NCI-H1417 (cell line): ENCODE measurements around the gene SIRT4.
A peak's percentile ranks its signal among the peaks of the same experiment; 100 is the strongest.

Experiments
- DNase-seq, 3 experiments: peaks; one replicate each; lab custom pipeline; 2025; lab: John Stamatoyannopoulos, UW

SIRT4 gene

DNA sequence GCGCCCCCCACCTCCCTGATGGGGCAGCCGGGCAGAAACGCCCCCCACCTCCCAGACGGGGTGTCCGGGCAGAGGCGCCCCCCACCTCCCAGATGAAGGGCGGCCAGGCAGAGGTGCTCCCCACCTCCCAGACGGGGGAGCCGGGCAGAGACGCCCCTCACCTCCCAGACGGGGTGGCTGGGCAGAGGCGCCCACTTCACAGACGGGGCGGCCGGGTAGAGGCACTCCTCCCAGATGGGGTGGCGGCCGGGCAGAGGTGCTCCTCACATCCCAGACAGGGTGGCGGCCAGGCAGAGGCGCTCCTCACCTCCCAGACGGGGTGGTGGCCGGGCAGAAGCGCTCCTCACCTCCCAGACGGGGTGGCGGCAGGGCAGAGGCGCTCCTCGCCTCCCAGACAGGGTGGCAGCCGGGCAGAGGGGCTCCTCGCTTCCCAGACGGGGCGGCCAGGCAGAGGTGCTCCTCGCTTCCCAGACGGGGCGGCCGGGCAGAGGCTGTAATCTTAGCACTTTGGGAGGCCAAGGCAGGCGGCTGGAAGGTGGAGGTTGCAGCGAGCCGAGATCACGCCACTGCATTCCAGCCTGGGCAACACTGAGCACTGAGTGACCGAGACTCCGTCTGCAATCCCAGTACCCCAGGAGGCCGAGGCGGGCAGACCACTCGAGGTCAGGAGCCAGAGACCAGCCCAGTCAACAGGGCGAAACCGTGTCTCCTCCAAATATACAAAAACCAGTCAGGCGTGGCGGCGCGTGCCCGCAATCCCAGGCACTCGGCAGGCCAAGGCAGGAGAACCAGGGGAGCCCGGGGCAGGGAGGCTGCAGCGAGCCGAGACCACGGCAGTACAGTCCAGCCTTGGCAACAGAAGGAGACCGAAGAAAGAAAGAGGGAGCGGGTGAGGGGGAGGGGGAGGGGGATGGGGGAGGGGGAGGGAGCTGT lies 23.7 kb upstream of the SIRT4 start:
- peak in 1 of 3 experiments; percentile 32 for DNase-seq

GRCh38 chr12:120283318-120283717 lies 18.8 kb upstream of the SIRT4 start:
- DNase-seq, result no peak

DNA sequence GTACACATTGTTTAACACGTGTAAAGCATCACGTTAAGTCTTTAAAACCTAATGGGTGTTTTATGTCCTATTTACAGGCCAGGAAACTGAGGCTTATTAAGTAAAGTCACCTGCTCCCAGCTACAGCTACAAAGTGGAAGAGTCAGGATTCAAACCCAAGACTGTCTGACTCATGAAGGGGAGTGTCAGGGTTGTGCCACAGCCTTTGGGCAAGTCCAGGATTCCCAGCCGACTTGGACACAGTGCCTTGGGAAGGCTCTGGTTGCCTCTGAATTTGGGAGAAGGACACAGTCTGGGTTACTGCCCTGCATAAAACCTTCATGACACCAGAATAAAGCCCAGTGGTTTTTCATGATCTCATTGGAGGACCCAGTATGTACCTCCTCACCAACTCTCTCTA lies 17.7 kb upstream of the SIRT4 start:
- DNase-seq, result no peak

DNA sequence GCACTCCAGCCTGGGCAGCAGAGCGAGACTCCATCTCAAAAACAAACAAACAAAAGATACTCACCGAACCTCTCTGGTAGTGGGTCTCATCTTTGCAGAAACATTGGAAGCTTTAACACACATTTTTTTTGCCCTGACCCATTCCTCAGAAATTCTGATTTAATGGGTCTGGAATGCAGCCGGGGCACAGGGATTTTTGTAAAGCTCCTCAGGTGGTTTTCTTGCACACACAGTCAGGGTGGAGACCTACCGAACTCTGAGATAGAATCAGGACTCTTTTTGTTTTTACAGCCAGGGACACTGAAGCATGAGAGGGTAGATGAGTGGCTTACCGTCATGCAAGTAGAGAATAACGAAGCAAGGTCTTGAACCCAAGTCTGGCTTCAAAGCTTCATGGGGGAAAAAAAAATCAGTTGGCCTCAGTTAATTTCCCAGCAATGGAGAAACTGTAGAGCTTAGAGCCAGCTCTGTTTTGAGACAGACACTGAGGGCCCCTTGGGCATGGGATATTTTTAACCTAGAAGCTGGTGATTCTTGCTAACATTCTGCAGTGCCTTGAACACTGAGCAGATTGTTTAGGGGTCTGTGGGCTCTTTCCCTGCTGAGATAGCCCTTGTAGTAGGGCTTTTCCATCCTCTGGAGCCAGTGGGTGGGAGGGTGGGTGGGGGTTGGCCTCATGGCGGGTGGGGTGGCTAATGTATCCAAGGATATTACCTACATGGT lies 15.2 kb upstream of the SIRT4 start:
- no peak for DNase-seq

DNA sequence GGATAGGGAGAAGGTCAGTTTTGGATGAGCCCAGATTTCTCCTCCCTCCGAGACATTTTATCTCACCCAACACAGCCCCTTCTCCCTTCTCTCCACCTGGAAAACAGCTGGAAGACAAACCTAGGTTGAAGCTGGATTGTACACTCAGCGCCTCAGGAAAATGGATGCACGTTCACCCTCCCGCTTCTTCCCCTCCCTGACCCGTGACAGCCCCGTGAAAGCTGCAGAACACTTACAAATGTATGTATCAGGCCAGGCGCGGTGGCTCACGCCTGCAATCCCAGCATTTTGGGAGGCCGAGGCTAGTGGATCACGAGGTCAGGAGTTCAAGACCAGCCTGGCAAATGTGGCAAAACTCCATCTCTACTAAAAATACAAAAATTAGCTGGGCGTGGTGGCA lies 14.6 kb upstream of the SIRT4 start:
- DNase-seq, result no peak

DNA sequence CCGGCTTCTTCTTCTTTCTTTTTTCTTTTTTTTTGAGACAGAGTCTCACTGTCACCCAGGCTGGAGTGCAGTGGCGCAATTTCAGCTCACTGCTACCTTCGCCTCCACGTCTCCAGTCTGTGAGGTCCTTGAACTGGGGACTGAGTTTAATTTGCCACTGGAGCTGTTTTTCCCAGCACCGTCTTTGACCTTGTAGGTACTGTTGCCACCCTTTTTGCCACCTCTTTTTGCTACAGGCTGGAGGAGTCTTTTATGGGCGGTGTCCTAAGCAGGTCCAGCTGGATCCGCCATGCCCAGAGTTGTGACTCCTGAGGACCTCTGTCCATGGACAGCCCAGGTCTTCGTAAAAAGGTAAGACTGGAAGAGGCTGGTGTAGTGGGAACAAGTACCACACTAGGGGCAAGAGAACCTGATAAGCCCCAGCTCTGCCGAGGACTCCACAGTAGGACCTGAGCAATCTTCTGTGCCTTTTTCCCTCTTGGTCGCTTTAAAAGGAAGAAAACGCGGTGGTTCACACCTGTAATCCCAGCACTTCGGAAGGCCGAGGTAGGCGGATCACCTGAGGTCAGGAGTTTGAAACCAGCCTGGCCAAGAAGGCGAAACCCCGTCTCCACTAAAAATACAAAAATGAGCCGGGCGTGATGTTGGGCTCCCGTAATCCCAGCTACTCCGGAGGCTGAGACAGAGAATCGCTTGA lies 11.4 kb upstream of the SIRT4 start:
- peak in 2 of 3 experiments; percentile 47 to 69 for DNase-seq

- DNase-seq, result peak in 1 of 3 experiments; percentile 71
Measured at GRCh38 chr12:120292411-120292660, 9.8 kb upstream of the SIRT4 start.

DNA sequence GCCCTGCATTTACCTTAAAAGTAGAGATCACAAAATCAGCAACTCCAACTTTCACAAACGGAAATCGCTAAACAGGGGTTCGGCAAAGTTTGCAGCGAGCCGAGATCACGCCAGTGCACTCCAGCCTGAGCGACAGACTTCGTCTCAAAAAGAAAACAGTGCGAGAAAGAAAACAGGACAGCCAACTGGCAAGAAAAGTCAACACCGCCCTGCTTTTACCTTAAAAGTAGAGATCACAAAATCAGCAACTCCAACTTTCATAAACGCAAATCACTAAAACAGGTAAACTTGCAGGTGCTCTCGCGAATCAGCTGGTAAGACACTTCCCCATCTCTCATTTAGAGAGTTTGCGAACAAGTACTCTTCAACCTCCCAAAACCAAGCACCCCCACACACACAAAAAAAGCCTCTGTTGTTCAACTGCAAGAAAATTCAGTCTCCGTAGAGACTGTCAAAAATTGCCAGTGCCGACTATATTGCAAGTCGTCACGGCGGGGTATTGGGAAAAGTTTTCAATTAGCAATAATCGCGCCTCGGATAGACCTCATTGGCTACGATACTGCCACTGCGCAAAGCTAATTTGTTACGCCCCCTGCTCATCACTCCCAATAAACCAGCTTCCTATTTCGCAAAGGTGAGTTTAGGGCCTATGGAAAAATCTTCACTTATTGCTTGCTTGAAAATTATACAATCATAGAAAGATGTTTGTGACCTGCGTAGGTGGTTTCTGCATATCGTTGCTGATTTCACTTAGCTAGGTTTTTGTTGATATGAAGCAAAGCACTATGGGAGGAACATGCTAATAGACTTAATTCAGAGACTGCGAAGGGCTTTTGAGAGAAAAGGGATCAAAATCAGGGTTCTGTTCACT lies 9.2 kb upstream of the SIRT4 start, which contains the start of gene RNU4-1:
RNU4-1 (minus strand) TSS at position 577 of the 871 bp plus-strand sequence.
- DNase-seq, result peak; percentile 91 to 97 (median 91)

DNA sequence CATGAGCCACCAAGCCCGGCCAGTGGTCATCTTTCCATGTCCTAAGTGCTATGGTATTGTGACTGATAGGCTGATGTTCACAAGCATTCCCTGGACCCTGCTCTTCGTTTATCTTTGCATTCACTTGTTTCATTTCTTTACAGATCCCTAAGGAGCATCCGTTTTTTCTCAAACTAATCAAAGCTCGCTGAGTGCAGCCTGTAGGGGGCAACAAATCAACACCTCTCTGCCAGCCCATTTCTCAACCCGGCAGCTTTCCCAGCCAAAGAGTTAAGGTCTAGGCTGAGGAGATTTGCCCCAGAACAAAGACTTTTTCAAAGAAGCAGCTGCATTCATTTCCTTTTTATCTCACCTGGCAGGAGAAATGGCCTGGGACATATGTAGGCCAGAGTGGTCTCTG lies 12.1 kb downstream of the SIRT4 start:
- DNase-seq, result no peak

DNA sequence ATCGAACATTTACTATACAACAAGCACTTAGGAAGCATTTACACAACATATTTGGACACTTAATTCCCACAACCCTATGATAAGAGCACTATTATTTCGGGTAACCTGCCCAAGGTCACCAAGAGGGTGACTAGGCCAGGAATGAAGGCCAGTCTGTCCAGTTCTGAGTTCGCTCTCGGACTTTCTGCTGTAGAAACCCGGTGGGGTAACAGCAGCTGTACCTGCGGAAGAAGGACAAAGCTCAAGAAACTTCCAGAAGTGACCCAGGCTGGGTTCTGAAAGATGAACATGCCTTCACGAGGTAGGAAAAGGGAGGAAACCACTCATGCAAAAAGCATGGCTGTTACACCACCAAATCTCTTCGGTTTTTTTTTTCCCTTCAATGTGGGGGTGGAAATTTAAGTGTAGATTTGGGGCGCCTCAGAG lies 14.7 kb downstream of the SIRT4 start:
- no peak for DNase-seq

DNA sequence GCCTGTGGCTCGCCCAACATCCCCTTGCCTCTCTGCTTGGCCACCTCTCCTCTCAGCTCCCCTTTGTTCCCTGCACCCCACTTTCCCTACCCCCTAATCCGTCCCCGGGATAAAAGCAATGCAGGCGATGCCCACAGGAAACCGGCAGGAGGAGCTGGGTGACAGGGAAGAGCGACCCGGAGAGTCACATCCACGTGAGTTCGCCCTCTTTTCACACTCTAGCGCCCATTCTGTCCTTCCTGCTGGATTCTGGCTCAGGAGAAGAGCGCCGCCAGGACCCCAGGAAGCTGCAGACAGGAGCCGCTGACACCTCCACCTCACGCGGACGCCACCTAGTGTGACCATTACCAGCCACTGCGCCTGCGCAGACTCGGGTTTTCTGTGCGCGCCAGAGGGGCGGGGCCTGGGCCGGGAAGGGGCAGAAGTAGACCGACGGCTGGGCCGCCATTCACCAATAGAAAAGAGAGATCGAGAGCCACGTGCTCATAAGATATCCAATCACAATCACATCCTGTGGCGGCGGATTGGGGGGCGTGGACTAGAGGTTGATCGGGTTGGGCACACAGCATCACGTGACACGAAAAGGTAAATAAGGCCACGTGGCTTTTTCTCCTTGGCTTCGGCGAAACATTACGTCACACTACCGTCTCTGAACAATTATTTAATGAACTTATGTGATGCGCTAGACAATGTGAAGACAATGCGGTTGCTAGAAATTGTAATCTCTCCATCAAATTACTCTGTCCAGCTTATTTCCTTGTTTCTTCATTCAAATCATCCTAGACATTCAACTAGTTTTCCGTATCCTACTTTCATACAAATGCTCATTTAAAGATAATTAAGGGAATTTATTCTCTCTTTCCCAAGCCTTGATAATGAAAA lies 15.3 kb downstream of the SIRT4 start:
- peak; percentile 100 for DNase-seq

DNA sequence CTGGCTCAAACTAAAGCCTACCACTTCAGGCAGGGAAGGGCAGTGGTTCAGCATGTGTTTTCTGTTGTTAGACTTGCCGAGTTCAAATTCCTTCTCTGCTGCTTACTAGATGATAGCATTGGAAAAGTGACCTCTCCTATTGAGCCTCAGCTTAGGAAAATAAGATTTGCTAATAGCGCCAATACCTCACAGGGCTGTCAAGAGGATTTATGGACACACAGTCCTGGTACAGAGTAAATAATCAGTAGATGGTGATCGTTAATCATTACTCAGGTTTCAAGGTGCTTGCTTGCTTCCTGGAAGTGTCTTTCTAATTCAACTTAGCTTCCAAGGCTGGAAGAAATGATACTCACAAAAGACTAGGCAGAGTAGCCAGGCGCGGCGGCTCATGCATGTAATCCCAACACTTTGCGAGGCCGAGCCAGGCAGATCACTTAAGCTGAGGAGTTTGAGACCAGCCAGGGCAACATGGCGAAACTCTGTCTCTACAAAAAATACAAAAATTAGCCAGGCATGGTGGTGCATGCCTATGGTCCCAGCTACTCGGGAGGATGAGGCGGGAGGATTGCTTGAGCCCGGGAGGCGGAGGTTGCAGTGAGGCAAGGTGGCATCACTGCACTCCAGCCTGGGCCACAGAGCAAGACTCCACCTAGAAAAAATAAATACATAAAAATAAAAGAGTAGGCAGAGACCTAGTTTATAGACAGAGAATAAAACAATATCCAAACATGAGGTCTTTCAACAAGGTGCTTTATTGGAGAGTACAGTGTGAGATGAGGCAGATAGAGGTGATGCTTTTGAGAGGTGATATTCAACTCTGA lies 19.5 kb downstream of the SIRT4 start:
- peak in 2 of 3 experiments; percentile 14 to 53 for DNase-seq

- no peak for DNase-seq
Measured at GRCh38 chr12:120323772-120324171, 21.7 kb downstream of the SIRT4 start.

- DNase-seq, result no peak
Measured at GRCh38 chr12:120324841-120325417, 22.8 kb downstream of the SIRT4 start.

DNA sequence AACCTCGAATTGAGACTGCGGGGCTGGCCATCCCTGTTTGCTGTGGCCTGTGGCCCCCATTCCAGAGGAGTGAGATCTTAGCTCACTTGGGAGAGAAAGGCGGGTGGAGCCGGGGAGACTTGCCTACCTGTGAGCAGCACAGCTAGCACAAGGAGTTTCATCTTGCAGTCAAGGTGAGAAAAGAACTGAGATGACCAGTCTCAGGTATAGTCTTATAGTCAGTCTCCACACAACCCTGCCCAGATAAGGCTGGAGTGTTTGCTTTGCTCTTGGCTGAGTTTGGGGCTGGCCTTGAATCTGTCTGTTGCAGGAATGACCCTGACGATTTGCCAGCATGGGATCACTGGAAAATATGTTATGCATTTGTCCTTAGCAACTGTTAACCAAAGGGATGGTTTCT lies 25.5 kb downstream of the SIRT4 start, which contains the start of gene PLA2G1B:
PLA2G1B (minus strand) TSS at position 187 of the 400 bp plus-strand sequence; CDS start at position 161, 26 bp downstream.
- no peak for DNase-seq

GRCh38 chr12:120328228-120328627 lies 26.1 kb downstream of the SIRT4 start:
- no peak for DNase-seq

DNA sequence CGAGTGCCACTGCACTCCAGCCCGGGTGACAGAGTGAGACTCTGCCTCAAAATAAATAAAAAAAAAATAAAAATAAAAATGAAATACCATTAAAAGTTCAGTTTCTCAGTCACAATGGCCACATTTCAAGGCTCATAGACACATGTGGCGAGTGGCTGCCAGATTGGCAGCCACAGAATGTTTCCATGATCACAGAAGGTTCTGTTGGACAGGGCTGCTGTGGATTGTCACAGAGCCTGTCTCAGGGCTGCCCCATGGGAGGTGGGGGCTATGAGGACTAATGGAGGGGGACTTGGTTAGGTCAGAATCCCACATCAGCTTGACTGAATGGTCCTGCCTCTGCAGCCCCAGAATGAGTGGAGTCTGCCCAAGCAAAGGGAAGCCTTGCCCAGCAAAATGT lies 29.3 kb downstream of the SIRT4 start:
- DNase-seq, result no peak

DNA sequence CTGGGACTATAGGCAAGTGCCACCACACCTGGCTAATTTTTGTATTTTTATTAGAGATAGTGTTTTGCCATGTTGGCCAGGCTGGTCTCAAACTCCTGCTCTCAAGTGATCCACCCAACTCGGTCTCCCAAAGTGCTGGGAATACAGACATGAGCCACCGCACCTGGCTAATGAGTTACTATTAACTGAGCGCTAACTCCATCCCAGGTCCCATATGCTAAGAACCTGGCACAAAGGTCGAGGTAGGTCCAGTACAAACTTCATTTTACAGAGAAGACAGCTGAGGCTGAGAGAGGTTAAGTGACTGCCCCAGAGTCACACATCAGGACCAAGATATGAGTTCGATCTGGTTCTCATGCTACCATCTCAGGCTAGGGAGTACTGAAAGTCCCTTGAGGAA lies 29.9 kb downstream of the SIRT4 start:
- no peak for DNase-seq

GRCh38 chr12:120332523-120332922 lies 30.4 kb downstream of the SIRT4 start:
- no peak for DNase-seq
